Effector memory CD4-positive, alpha-beta T cell (primary cell): Measurements from ENCODE around the gene KCNH6.

Experiments used
- DNase-seq, 3 donors: peaks; one replicate each; pipeline ENCODE4 v3.0.0-alpha.2; 2020
- H3K27ac ChIP-seq: 2 replicates; pipeline ENCODE4 v1.7.0; 2013; ENCODE audit warnings: mild to moderate bottlenecking, low read length, moderate library complexity; ENCODE audit not compliant: insufficient read depth, poor library complexity, severe bottlenecking
- H3K27me3 ChIP-seq: replicated peaks from 2 replicates; pipeline ENCODE4 v1.7.0; 2013; ENCODE audit warnings: mild to moderate bottlenecking, low read length; ENCODE audit not compliant: insufficient read depth, control insufficient read depth, poor library complexity, severe bottlenecking
- H3K36me3 ChIP-seq: 2 replicates; pipeline ENCODE4 v1.7.0; 2013; ENCODE audit warnings: mild to moderate bottlenecking, low read length, moderate library complexity; ENCODE audit not compliant: control insufficient read depth, insufficient read depth
- H3K4me1 ChIP-seq: 2 replicates; pipeline ENCODE4 v1.7.0; 2013; ENCODE audit warnings: low read length, mild to moderate bottlenecking; ENCODE audit not compliant: control insufficient read depth, insufficient read depth, poor library complexity, severe bottlenecking
- H3K4me3 ChIP-seq: 2 replicates; pipeline ENCODE4 v1.7.0; 2013; ENCODE audit warnings: low read length, low read depth, mild to moderate bottlenecking; ENCODE audit not compliant: insufficient read depth, poor library complexity, severe bottlenecking
- H3K9me3 ChIP-seq: 2 replicates; pipeline ENCODE4 v1.7.0; 2013; ENCODE audit warnings: mild to moderate bottlenecking, low read length, moderate library complexity; ENCODE audit not compliant: control insufficient read depth

KCNH6 gene

GRCh38 chr17:63479495-63480184 is 43.5 kb upstream of the KCNH6 start:
- no peak for DNase-seq
- no peaks in the 10 kb centered on the region for H3K36me3 ChIP-seq
- H3K27ac ChIP-seq = no peak overlapping the region
- H3K4me3 ChIP-seq = no peak overlapping the region
- no peaks in the 10 kb centered on the region for H3K9me3 ChIP-seq
- peaks cover 5% of the 10 kb centered on the region for H3K27me3 ChIP-seq
- peaks cover 20% of the 10 kb centered on the region for H3K4me1 ChIP-seq

GRCh38 chr17:63480192-63480784 is 42.9 kb upstream of the KCNH6 start:
- no peak for DNase-seq
- Histone ChIP-seq H3K9me3 (no peaks in the 10 kb centered on the region), H3K4me3 (no peak overlapping the region), H3K27ac (no peak overlapping the region), H3K4me1 (peaks cover 20% of the 10 kb centered on the region), H3K27me3 (peaks cover 5% of the 10 kb centered on the region), H3K36me3 (no peaks in the 10 kb centered on the region)

GRCh38 chr17:63480826-63481487 is 42.2 kb upstream of the KCNH6 start:
- DNase-seq = no peak
- Histone ChIP-seq H3K27ac (no peak overlapping the region), H3K9me3 (no peaks in the 10 kb centered on the region), H3K27me3 (peaks cover 5% of the 10 kb centered on the region), H3K36me3 (no peaks in the 10 kb centered on the region), H3K4me3 (no peak overlapping the region), H3K4me1 (peaks cover 19% of the 10 kb centered on the region)

- DNase-seq = no peak
- Histone ChIP-seq H3K9me3 (no peaks in the 10 kb centered on the region), H3K4me3 (no peak overlapping the region), H3K4me1 (peaks cover 16% of the 10 kb centered on the region), H3K27ac (no peak overlapping the region), H3K36me3 (no peaks in the 10 kb centered on the region), H3K27me3 (peaks cover 5% of the 10 kb centered on the region)
Observed at GRCh38 chr17:63481488-63481870, 41.7 kb upstream of the KCNH6 start.

DNA sequence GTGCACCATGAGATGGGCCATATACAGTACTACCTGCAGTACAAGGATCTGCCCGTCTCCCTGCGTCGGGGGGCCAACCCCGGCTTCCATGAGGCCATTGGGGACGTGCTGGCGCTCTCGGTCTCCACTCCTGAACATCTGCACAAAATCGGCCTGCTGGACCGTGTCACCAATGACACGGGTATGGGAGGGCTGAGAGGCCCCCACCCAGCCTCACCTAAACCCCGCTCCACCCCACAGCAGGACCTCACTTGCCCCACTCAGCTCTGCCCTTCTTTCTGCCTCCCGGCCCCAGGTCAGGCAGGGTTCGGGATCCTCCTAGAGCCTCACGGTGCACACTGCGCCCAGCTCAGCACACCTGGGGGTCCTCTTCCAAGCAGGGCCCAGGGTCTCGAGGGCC is 40.6 kb upstream of the KCNH6 start:
- peaks cover 4% of the 10 kb centered on the region for H3K27me3 ChIP-seq
- H3K4me3 ChIP-seq = no peak overlapping the region
- H3K4me1 ChIP-seq = peaks cover 14% of the 10 kb centered on the region
- DNase-seq = no peak
- H3K27ac ChIP-seq = no peak overlapping the region
- H3K9me3 ChIP-seq = no peaks in the 10 kb centered on the region
- H3K36me3 ChIP-seq = no peaks in the 10 kb centered on the region

DNA sequence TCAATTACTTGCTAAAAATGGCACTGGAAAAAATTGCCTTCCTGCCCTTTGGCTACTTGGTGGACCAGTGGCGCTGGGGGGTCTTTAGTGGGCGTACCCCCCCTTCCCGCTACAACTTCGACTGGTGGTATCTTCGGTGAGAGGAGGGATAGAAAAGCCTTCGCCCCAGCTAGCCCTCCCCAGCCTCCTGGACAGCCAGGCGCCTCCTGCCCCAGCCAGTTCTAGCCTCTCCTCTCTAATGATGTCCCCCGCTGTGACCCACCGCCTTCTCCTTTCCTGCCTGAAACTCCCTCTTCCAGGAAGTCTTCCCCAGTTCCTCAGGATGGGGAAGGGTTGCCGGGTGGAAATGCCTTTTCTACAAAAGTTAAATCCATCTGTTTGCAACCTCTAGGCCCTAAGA is 40.1 kb upstream of the KCNH6 start:
- no peak overlapping the region for H3K4me3 ChIP-seq
- H3K9me3 ChIP-seq = no peaks in the 10 kb centered on the region
- H3K27ac ChIP-seq = no peak overlapping the region
- H3K4me1 ChIP-seq = peaks cover 9% of the 10 kb centered on the region
- DNase-seq = no peak
- H3K27me3 ChIP-seq = no peaks in the 10 kb centered on the region
- no peaks in the 10 kb centered on the region for H3K36me3 ChIP-seq

GRCh38 chr17:63483655-63484575 is 39.2 kb upstream of the KCNH6 start:
- H3K9me3 ChIP-seq = no peaks in the 10 kb centered on the region
- H3K4me1 ChIP-seq = peaks cover 2% of the 10 kb centered on the region
- DNase-seq = no peak
- H3K36me3 ChIP-seq = no peaks in the 10 kb centered on the region
- no peaks in the 10 kb centered on the region for H3K27me3 ChIP-seq
- H3K4me3 ChIP-seq = no peak overlapping the region
- no peak overlapping the region for H3K27ac ChIP-seq

DNA sequence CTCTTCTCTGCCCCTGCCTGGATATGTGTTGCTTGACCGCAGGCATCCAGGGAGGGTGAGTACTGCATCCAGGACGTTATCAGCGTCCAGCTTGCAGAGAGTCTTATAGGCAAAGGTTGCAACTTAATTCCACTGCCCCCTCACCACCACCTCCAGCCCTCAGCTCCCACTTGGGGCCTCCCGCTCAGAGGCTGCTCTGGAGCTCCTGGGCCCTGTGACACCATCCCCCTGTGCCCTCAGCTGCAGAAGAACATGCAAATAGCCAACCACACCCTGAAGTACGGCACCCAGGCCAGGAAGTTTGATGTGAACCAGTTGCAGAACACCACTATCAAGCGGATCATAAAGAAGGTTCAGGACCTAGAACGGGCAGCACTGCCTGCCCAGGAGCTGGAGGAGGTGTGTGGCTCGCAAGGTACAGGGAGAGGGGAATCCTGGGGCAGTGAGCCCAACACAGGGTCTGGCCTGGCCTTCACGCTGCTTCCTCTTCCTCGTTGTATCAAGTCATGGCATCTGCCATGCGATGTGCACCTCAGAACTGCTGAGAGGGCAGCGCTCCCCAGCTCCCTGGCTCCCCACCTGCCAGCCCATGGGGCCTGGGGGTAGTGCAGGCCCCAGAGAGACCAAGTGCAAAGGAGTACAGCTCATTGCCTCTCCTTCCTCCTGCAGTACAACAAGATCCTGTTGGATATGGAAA is 36.7 kb upstream of the KCNH6 start:
- Histone ChIP-seq H3K4me1 (no peaks in the 10 kb centered on the region), H3K9me3 (no peaks in the 10 kb centered on the region), H3K27me3 (no peaks in the 10 kb centered on the region), H3K36me3 (no peaks in the 10 kb centered on the region), H3K4me3 (no peak overlapping the region), H3K27ac (no peak overlapping the region)
- no peak for DNase-seq

- Histone ChIP-seq H3K27me3 (no peaks in the 10 kb centered on the region), H3K4me1 (no peaks in the 10 kb centered on the region), H3K36me3 (no peaks in the 10 kb centered on the region), H3K9me3 (no peaks in the 10 kb centered on the region), H3K27ac (no peak overlapping the region), H3K4me3 (no peak overlapping the region)
- DNase-seq = no peak
Observed at GRCh38 chr17:63487014-63487339, 36.2 kb upstream of the KCNH6 start.
